HepG2 (cell line): ENCODE data around the gene SNRNP48. TPM values are rescaled to one million over a fixed set of nuclear protein-coding genes. Genes with fewer than 3 reads are reported as not detected.

Experiments
- ATAC-seq: fragments of 200-7000 bp; cut with Tn5 transposase; 3 replicates; pipeline ENCODE4 v1.9.1; 2020; ENCODE audit warnings: mild to moderate bottlenecking, moderate library complexity
- BruUV-seq: library from RNA; stranded (reverse); fragments of 400-500 nt; replicated peaks from 2 replicates; lab custom pipeline; 2021; lab: Mats Ljungman, UMichigan
- CTCF ChIA-PET: fragments of 300-600 bp; formaldehyde crosslinking; extraction: SDS; loops from one replicate; lab custom pipeline; 2021; ENCODE audit warnings: low total read pairs, inconsistent platforms, low intra/inter-chr PET ratio; lab: Yijun Ruan, JAX
- POLR2A ChIA-PET: fragments of 350-600 bp; sonication (Branson Sonifier 250); formaldehyde crosslinking; loops from one replicate; lab custom pipeline; 2020; ENCODE audit warnings: antibody characterized with exemption, inconsistent platforms; lab: Yijun Ruan, JAX
- DNase-seq: peaks from one replicate; pipeline ENCODE4 v3.0.0-alpha.2; 2015; ENCODE audit warnings: low spot score
- FAIRE-seq: peaks from 3 replicates; lab custom pipeline; 2011; peaks lifted over from hg19 to GRCh38; lab: Jason Lieb, UNC
- H2AFZ ChIP-seq: one replicate; pipeline ENCODE4 v1.6.1; 2011; ENCODE audit warnings: low read length, inconsistent platforms
- H3K27ac ChIP-seq: fragments of 300-600 bp; 3 replicates; pipeline ENCODE4 v1.8.0; 2011; ENCODE audit warnings: mixed run types, mild to moderate bottlenecking, mixed read lengths, low read length, inconsistent platforms; ENCODE audit not compliant: insufficient read depth; ENCODE audit errors: extremely low read length
- H3K27me3 ChIP-seq, 2 experiments: fragments of 200-600 bp in 1 of 2; 2 replicates in 1 of 2; 3 replicates in 1 of 2; pipeline versions ENCODE4 v1.6.0 to v1.8.0; 2011; ENCODE audit warnings: low read length in 2 of 2, mild to moderate bottlenecking in 2 of 2, moderate library complexity in 2 of 2, inconsistent platforms in 1 of 2; ENCODE audit not compliant: insufficient read depth in 2 of 2, control insufficient read depth in 1 of 2
- H3K36me3 ChIP-seq, 2 experiments: fragments of 200-600 bp in 1 of 2; replicated peaks in 1 of 2; 2 replicates in 1 of 2; 3 replicates in 1 of 2; pipeline versions ENCODE4 v1.5.1 to v1.8.0; 2011; ENCODE audit warnings: low read length in 2 of 2, inconsistent platforms in 1 of 2; ENCODE audit not compliant: insufficient read depth in 2 of 2, control insufficient read depth in 1 of 2
- H3K4me1 ChIP-seq: 2 replicates; pipeline ENCODE4 v1.5.1; 2012; ENCODE audit warnings: low read length, inconsistent platforms; ENCODE audit not compliant: insufficient read depth
- H3K4me2 ChIP-seq: 2 replicates; pipeline ENCODE4 v1.6.0; 2011; ENCODE audit warnings: low read depth, low read length, inconsistent platforms
- H3K4me3 ChIP-seq, 3 experiments: fragments of 200-600 bp in 1 of 3; sonication (generic), shearing (Covaris generic) in 1 of 3; replicated peaks in 1 of 3; 2 replicates each; pipeline ENCODE4 v1.5.1; 2011 to 2016; ENCODE audit warnings: low read length in 3 of 3, inconsistent platforms in 2 of 3, low read depth in 2 of 3, mild to moderate bottlenecking in 2 of 3, control low read depth in 1 of 3, mixed read lengths in 1 of 3; ENCODE audit not compliant: insufficient read depth in 1 of 3
- H3K79me2 ChIP-seq: one replicate; pipeline ENCODE4 v1.6.1; 2011; ENCODE audit warnings: low read length, inconsistent platforms; ENCODE audit not compliant: insufficient read depth
- H3K9ac ChIP-seq: 2 replicates; pipeline ENCODE4 v1.6.0; 2011; ENCODE audit warnings: mild to moderate bottlenecking, low read depth, low read length, inconsistent platforms; ENCODE audit not compliant: insufficient read depth
- H3K9me3 ChIP-seq: 2 replicates; pipeline ENCODE4 v1.5.1; 2012; ENCODE audit warnings: mild to moderate bottlenecking, low read length
- H4K20me1 ChIP-seq: 2 replicates; pipeline ENCODE4 v1.6.0; 2011; ENCODE audit warnings: inconsistent platforms, mild to moderate bottlenecking, low read length, moderate library complexity; ENCODE audit not compliant: insufficient read depth
- AGO2 ChIP-seq: fragments of 200-400 bp; formaldehyde crosslinking; optimal IDR thresholded peaks from 2 replicates; pipeline ENCODE3; 2017; ENCODE audit warnings: mild to moderate bottlenecking, low read depth, low read length, moderate library complexity
- DPF2 ChIP-seq: sonication (generic); formaldehyde crosslinking; IDR thresholded peaks from 2 replicates; pipeline ENCODE4 v1.4.0; 2020; ENCODE audit warnings: mild to moderate bottlenecking, low read depth, missing genetic modification reagents, borderline replicate concordance
- ELF1 ChIP-seq: sonication (generic); formaldehyde crosslinking; IDR thresholded peaks from 2 replicates; pipeline ENCODE4 v1.4.0; 2020; ENCODE audit warnings: missing genetic modification reagents
- FLYWCH1 ChIP-seq: sonication (generic); formaldehyde crosslinking; IDR thresholded peaks from 2 replicates; pipeline ENCODE4 v1.8.1; 2023; ENCODE audit warnings: mild to moderate bottlenecking, missing genetic modification reagents
- PAWR ChIP-seq: sonication (generic); formaldehyde crosslinking; IDR thresholded peaks from 2 replicates; pipeline ENCODE4 v1.4.0; 2020; ENCODE audit warnings: missing genetic modification reagents, mild to moderate bottlenecking, borderline replicate concordance
- RFXAP ChIP-seq: sonication (generic); formaldehyde crosslinking; IDR thresholded peaks from 2 replicates; pipeline ENCODE4 v1.4.0; 2020; ENCODE audit warnings: missing genetic modification reagents, borderline replicate concordance
- SALL1 ChIP-seq: sonication (generic); formaldehyde crosslinking; IDR thresholded peaks from 2 replicates; pipeline ENCODE4 v1.8.0; 2022; ENCODE audit warnings: mild to moderate bottlenecking, missing genetic modification reagents
- SMARCC2 ChIP-seq: fragments of 450-650 bp; IDR thresholded peaks from 2 replicates; pipeline ENCODE4 v1.6.1; 2017; ENCODE audit warnings: antibody characterized with exemption, mild to moderate bottlenecking
- SMARCE1 ChIP-seq: fragments of 450-650 bp; IDR thresholded peaks from 2 replicates; pipeline ENCODE4 v1.6.1; 2017; ENCODE audit warnings: borderline replicate concordance
- SRSF4 ChIP-seq: fragments of 200-400 bp; formaldehyde crosslinking; IDR thresholded peaks from one replicate; pipeline ENCODE4 v1.6.1; 2018; ENCODE audit warnings: mild to moderate bottlenecking, low read depth, low read length, moderate library complexity; ENCODE audit not compliant: poor library complexity, severe bottlenecking
- STAG1 ChIP-seq: sonication (generic); formaldehyde crosslinking; IDR thresholded peaks from 2 replicates; pipeline ENCODE4 v1.4.0; 2020; ENCODE audit warnings: missing genetic modification reagents
- TARDBP ChIP-seq: sonication (generic); formaldehyde crosslinking; IDR thresholded peaks from 2 replicates; pipeline ENCODE4 v1.8.0; 2022; ENCODE audit warnings: mild to moderate bottlenecking, missing genetic modification reagents
- ZNF101 ChIP-seq: sonication (generic); formaldehyde crosslinking; IDR thresholded peaks from 2 replicates; pipeline ENCODE4 v1.4.0; 2020; ENCODE audit warnings: mild to moderate bottlenecking, low read depth, missing genetic modification reagents, borderline replicate concordance
- ZNF17 ChIP-seq: sonication (generic); formaldehyde crosslinking; IDR thresholded peaks from 2 replicates; pipeline ENCODE4 v1.5.0; 2020; ENCODE audit warnings: mild to moderate bottlenecking, missing genetic modification reagents
- ZNF496 ChIP-seq: sonication (generic); formaldehyde crosslinking; IDR thresholded peaks from 2 replicates; pipeline ENCODE4 v1.8.1; 2023; ENCODE audit warnings: mild to moderate bottlenecking, moderate library complexity, missing genetic modification reagents; ENCODE audit not compliant: insufficient replicate concordance
- ZNF567 ChIP-seq: sonication (generic); formaldehyde crosslinking; IDR thresholded peaks from 2 replicates; pipeline ENCODE4 v1.8.1; 2023; ENCODE audit warnings: mild to moderate bottlenecking, missing genetic modification reagents, borderline replicate concordance
- ZNF691 ChIP-seq: sonication (generic); formaldehyde crosslinking; IDR thresholded peaks from 2 replicates; pipeline ENCODE4 v1.4.0; 2020; ENCODE audit warnings: missing genetic modification reagents, low read depth, mild to moderate bottlenecking, borderline replicate concordance
- ZNF709 ChIP-seq: sonication (generic); formaldehyde crosslinking; IDR thresholded peaks from 2 replicates; pipeline ENCODE4 v1.5.0; 2020; ENCODE audit warnings: mild to moderate bottlenecking, missing genetic modification reagents
- ZNF775 ChIP-seq: sonication (generic); formaldehyde crosslinking; IDR thresholded peaks from 2 replicates; pipeline ENCODE4 v1.4.0; 2020; ENCODE audit warnings: missing genetic modification reagents, mild to moderate bottlenecking, moderate library complexity, borderline replicate concordance
- WGBS: methylation state at CpG from one replicate; pipeline ENCODE4 v1.1.6; 2017; ENCODE audit warnings: low lambda C conversion rate; 5-methylcytosine and 5-hydroxymethylcytosine counted together
- in situ Hi-C: cut with HindIII; loops from 2 replicates; pipeline ENCODE4 v1.10.0; 2017; ENCODE audit warnings: low pct_unique_long_range_greater_than_20kb; ENCODE audit not compliant: extremely low pct_ligation_motif_present
- intact Hi-C: fragments of 100-400 bp; cut with micrococcal nuclease; formaldehyde crosslinking; loops from one replicate; pipeline ENCODE4 v1.10.0; 2022; ENCODE audit not compliant: unreplicated experiment
- polyA plus RNA-seq, 8 experiments: library from polyadenylated mRNA; depleted of rRNA in 3 of 8; stranded (reverse) in 7 of 8; unstranded in 1 of 8; fragments of >200 nt; fragmentation: Illumina TruSeq in 4 of 8; extraction: Trizol in 4 of 8; gene quantifications; 2 replicates each; pipeline versions ENCODE4 v1.2.1 to v1.2.3, GENCODE V29; 2011 to 2016; ENCODE audit warnings: low read depth in 4 of 8, missing spikeins in 1 of 8, mixed read lengths in 1 of 8; ENCODE audit not compliant: insufficient read depth in 1 of 8
- total RNA-seq, 5 experiments: library from RNA; depleted of rRNA; stranded (reverse); fragments of >200 nt; fragmentation: Illumina TruSeq; extraction: Trizol; gene quantifications; 2 replicates each; pipeline ENCODE4 v1.2.3, GENCODE V29; 2016; ENCODE audit warnings: low read depth in 1 of 5
- TF ChIP-seq, protein P1 (sequence below): sonication (generic); formaldehyde crosslinking; IDR thresholded peaks from 2 replicates; pipeline ENCODE4 v1.4.0; 2020; ENCODE audit warnings: missing genetic modification reagents
- TF ChIP-seq, protein P2 (sequence below): sonication (generic); formaldehyde crosslinking; IDR thresholded peaks from 2 replicates; pipeline ENCODE4 v1.5.0; 2020; ENCODE audit warnings: missing genetic modification reagents

The SNRNP48 gene
- total and polyA plus RNA-seq, 2 of the 13 experiments (the other 11 are each of a cell fraction or from before 2014, with no cell fraction given), result 17.5 to 47.5 TPM

- TF ChIP-seq, protein P1, sequence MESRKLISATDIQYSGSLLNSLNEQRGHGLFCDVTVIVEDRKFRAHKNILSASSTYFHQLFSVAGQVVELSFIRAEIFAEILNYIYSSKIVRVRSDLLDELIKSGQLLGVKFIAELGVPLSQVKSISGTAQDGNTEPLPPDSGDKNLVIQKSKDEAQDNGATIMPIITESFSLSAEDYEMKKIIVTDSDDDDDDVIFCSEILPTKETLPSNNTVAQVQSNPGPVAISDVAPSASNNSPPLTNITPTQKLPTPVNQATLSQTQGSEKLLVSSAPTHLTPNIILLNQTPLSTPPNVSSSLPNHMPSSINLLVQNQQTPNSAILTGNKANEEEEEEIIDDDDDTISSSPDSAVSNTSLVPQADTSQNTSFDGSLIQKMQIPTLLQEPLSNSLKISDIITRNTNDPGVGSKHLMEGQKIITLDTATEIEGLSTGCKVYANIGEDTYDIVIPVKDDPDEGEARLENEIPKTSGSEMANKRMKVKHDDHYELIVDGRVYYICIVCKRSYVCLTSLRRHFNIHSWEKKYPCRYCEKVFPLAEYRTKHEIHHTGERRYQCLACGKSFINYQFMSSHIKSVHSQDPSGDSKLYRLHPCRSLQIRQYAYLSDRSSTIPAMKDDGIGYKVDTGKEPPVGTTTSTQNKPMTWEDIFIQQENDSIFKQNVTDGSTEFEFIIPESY (CRISPR knock-in tag), result peak; percentile 87
- TF ChIP-seq PAWR (CRISPR knock-in tag), result no peak
- TF ChIP-seq SRSF4, result no peak
- peak; percentile 48 for TF ChIP-seq STAG1 (CRISPR knock-in tag)
- no peak for TF ChIP-seq ZNF101 (CRISPR knock-in tag)
- TF ChIP-seq AGO2, result no peak
- no peak for TF ChIP-seq SMARCE1
- no peak for TF ChIP-seq FLYWCH1 (CRISPR knock-in tag)
These were observed 23.3 kb upstream of the SNRNP48 start (continued) for GRCh38 chr6:7566617-7567173.

DNA sequence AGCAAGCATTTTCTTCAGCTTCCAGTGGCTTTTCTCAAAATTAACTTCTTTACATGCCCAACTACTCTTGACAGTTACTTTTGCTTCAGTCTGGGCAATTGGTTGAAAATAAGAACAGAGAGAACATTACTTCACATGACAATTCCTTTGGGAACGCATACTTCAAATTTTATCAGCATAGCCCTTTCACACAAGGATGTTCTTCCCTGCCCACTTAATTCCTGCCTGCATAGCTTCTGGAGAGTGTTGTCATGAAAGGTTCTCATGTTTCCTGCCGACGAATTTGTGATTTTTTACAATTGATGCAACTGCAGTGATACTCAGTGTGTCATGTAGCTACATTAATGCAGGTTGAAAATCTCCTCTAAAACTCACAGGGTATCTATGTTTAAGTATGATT lies 22.0 kb upstream of the SNRNP48 start:
- Histone ChIP-seq H3K27me3 (no peaks in the 10 kb centered on the region), H3K36me3 (peaks cover 63 to 99% of the 10 kb centered on the region in 2 experiments), H3K27ac (no peak overlapping the region), H3K9me3 (no peaks in the 10 kb centered on the region), H3K9ac (no peak overlapping the region), H3K4me2 (no peak overlapping the region), H3K4me1 (no peaks in the 10 kb centered on the region), H3K79me2 (peaks cover under 1% of the 10 kb centered on the region), H3K4me3 (no peak overlapping the region), H2AFZ (no peak overlapping the region), H4K20me1 (peaks cover 4% of the 10 kb centered on the region; the same call in 1 of the 2 replicates)
- 97% methylated on average over 3 of the region's 3 CpGs for WGBS
- ChIA-PET CTCF (no interaction called here), POLR2A (interaction anchor here (0.8 to 1.3 kb wide), 2 partner anchors 12 to 20 kb away, joined by 3 to 4 read pairs; no protein-coding TSS in a partner anchor)
- in situ Hi-C loops, result no loop called here
- TSS peak; percentile 0 for BruUV-seq
- FAIRE-seq (no peak), DNase-seq (no peak), ATAC-seq (no peak)
- intact Hi-C loops, result no loop called here
- TF ChIP-seq DPF2 (CRISPR knock-in tag) (no peak), ZNF709 (CRISPR knock-in tag) (no peak), SMARCC2 (no peak), SALL1 (CRISPR knock-in tag) (no peak), ZNF496 (CRISPR knock-in tag) (no peak), ZNF775 (CRISPR knock-in tag) (no peak), RFXAP (CRISPR knock-in tag) (no peak), TARDBP (no peak), ELF1 (CRISPR knock-in tag) (no peak), ZNF17 (no peak), ZNF691 (no peak), ZNF567 (CRISPR knock-in tag) (no peak)
- TF ChIP-seq, protein P2, sequence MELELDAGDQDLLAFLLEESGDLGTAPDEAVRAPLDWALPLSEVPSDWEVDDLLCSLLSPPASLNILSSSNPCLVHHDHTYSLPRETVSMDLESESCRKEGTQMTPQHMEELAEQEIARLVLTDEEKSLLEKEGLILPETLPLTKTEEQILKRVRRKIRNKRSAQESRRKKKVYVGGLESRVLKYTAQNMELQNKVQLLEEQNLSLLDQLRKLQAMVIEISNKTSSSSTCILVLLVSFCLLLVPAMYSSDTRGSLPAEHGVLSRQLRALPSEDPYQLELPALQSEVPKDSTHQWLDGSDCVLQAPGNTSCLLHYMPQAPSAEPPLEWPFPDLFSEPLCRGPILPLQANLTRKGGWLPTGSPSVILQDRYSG (CRISPR knock-in tag), result no peak
